Activated CD8-positive, alpha-beta memory T cell treated with anti-CD3 and anti-CD28 coated beads, Interleukin-2, amount 50 U/mL, for 1 hour (primary cell): ENCODE measurements around the gene ZNF814.
"Not testable (repeated sequence)": the region's sequence is repeated elsewhere in the genome, so short reads cannot be mapped to it uniquely, and the experiment has no call there.

Experiments
- DNase-seq: peaks from one replicate; pipeline ENCODE4 v3.0.0-alpha.2; 2020; ENCODE audit errors: extremely low read depth

The ZNF814 gene

GRCh38 chr19:57862351-57862750, 26.5 kb downstream of the ZNF814 start:
- not testable (repeated sequence) for DNase-seq

DNA sequence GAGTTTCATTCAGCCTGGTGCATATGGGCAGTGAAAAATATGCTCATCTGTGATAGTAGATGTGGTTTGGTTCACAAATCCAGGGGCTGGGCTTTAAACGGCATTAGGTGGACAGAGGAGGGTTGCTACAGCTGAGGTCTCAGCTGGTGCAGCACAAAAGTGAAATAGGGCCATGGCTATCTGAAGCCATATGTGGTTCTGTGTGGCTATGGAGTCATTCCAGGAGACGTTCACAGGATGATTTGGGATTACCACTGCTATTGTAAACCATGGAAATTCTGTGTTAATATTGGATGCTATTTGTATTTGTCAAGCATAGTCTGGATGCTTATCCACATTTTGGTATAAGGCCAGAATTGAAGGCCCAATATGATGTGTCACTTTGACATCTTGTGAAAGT, 34.7 kb downstream of the ZNF814 start:
- DNase-seq, result not testable (repeated sequence)

- not testable (repeated sequence) for DNase-seq
These were observed 36.8 kb downstream of the ZNF814 start for GRCh38 chr19:57851812-57852603.

GRCh38 chr19:57850553-57851017, 38.3 kb downstream of the ZNF814 start:
- DNase-seq, result no peak

DNA sequence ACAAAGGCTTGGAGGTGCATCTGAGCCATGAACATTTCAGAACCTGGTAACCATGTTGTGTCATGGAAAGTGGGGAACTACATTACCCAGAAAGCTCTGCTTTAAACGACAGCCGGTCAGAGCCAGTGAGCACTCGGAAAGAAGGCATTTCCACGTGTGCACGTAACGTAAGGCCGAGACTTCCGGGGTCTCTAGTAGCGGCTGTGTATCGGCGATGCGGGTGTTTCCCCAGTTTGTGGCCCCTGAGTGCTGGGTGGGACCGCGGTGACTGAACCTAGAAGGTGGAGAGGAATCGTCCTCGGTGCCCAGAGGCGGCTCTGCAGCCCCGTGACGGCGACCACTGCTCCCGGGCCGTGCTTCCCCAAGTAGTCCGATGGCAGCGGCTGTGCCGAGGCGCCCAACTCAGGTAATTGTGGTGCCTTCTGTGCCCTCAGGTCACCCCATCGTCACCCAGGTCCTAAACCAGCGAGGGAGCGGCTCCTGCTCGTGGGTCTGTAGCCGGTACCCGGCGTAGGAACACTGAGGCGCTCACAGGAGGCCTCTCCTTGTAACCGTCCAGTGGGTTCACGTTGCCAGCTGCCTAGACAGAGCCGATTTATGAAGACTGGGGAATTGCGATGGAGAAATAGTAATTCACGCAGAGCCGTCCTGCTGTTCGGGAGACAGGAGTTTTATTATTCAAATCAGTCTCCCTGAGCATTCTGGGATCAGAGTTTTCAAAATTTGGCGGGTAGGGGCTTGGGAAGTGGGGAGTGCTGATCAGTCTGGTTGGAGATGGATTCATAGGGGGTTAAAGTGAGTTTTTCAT, 39.0 kb downstream of the ZNF814 start, which contains the start of gene ZNF587:
Gene ZNF587 (plus strand): TSS at position 194 of the 808 bp plus-strand sequence. CDS start 180 bp downstream, at position 374.
- DNase-seq, result peak; percentile 68

GRCh38 chr19:57849162-57849665, 39.6 kb downstream of the ZNF814 start:
- DNase-seq, result not testable (repeated sequence)

DNA sequence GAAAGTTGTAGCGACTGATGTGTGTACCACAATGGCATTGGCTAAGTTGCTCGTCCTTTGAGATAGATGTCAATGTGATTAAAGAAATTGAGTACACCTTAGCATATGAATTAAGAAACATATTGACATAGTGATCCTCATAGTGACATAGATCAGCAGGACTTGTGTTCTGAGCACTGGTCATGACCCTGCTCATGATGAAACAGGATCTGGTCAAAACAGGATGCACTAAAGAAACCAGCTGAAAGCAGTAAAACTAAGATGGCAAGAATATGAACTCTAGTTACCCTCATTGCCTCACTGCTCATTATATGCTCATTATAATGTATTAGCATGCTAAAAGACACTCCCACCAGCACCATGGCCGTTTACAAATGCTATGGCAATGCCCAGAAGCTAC, 41.7 kb downstream of the ZNF814 start:
- not testable (repeated sequence) for DNase-seq

- DNase-seq, result no peak
These were observed 47.6 kb downstream of the ZNF814 start for GRCh38 chr19:57841122-57841763.

DNA sequence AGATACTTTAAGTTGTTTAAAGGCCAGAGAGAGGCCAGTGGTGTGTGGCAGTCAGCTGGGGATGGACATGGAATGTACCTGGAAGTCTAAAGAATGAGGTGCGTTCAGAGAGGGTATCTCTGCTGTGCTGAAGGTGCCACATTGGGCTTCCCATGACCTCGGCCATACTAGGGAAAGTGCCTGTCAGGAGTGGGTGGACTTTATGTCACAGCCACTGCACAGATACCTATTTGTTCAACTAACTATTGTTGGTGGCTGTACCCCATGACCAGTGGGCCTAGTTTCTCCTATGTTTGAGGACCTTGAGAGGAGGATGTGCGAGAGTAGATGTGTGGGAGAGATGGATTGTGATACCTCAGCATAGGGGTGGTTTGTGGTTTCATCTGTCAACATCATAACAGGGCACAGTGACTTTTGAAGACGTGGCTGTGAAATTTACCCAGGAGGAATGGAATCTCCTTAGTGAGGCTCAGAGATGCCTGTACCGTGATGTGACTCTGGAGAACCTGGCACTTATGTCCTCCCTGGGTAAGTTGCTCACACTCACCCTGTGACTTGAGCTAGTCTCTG, 50.1 kb downstream of the ZNF814 start:
- not testable (repeated sequence) for DNase-seq

DNA sequence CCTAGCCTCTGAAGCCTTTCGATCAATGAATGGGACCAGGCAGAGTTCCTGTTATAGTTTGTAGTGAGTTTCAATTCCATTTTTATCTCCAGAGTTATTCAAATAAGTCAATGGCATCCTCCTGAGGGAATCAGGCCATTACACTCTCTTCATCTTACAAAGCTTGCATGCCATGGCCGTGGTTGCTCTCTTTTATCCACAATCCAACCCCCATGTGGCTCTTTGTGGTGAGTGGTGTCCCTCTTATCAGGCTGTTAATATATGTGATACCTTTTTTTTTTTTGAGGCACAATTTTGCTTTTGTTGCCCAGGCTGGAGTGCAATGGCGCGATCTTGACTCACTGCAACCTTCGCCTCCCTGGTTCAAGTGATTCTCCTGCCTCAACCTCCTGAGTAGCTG, 51.8 kb downstream of the ZNF814 start:
- DNase-seq, result not testable (repeated sequence)

GRCh38 chr19:57830071-57830602, 58.7 kb downstream of the ZNF814 start, which contains the start of gene ZNF587B:
Gene ZNF587B, plus strand, starts transcription at chr19:57830299. Its CDS starts 230 bp downstream, at chr19:57830529.
- no peak for DNase-seq

DNA sequence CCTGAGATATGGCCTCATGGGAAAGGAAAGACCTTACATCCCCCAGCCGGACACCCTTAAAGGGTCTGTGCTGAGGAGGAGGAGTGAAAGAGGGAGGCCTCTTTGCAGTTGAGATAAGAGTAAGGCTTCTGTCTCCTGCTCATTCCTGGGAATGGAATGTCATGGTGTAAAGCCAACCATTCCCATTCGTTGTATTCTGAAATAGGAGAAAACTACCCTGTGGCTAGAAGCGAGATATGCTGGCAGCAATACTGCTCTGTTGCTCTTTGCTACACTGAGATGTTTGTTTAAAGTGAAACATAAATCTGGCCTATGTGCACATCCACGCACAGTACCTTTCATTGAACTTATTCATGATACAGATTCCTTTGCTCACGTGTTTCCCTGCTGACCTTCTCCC, 59.5 kb downstream of the ZNF814 start:
- no peak for DNase-seq

DNA sequence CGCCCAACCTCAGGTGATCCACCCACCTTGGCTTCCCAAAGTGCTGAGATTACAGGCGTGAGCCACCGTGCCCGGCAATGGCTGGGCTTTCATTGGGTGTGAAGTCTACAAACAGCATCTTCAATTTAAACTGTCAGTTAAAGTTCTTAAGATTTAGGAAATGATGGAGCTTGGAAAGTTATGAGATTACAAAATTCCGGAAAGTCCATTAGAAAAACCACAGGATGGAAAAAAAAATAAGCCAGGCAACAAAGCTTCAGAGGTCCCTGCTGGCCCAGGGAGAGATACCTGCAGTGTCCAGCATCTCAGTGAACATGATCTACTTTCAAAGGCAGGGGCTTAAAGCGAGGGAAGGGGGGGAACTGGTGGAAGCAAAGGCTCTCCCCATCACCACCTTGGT, 63.3 kb downstream of the ZNF814 start:
- no peak for DNase-seq

GRCh38 chr19:57823608-57824007, 65.2 kb downstream of the ZNF814 start:
- not testable (repeated sequence) for DNase-seq

DNA sequence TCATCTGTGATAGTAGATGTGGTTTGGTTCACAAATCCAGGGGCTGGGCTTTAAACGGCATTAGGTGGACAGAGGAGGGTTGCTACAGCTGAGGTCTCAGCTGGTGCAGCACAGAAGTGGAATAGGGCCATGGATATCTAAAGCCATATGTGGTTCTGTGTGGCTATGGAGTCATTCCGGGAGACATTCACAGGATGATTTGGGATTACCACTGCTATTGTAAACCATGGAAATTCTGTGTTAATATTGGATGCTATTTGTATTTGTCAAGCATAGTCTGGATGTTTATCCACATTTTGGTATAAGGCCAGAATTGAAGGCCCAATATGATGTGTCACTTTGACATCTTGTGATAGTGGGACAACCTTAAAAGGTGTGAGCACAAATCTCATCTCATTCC, 65.7 kb downstream of the ZNF814 start:
- not testable (repeated sequence) for DNase-seq

DNA sequence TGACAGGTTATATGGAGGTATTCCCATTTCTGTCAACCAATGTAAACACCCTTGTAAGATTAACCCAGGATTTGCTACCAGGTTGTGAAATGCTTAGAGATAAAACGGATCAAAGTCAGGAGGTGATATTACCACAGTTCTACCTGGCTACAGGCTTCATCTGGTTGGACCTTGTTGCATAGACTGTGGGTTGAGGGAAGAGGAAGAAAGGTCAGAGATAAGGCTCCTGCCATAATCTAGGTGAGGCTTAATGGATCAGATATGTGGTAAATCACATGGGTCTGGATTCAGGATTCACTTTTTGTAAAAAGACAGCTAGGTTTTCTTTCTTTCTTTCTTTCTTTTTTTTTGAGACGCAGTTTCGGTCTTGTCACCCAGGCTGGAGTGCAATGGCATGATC, 67.3 kb downstream of the ZNF814 start:
- not testable (repeated sequence) for DNase-seq

DNA sequence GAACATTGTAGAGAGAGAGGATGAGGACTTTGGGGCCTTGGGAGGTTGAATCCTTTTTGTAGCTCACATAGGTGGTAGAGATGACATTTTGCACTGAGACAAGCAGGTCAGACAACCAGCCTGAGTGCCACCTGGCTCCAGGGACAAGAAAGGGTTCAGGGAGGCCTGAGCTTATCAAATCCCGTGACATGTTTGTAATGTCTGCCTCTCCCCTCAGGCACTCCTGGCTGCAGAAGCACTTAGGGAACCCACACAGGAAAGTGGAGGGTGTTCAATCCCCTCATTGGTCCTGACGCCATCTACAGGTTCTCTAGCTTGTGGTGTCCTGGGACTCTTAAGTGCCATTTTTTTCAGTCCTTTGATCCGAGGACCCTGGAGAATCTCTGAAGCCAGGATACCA, 67.7 kb downstream of the ZNF814 start:
- DNase-seq, result not testable (repeated sequence)

DNA sequence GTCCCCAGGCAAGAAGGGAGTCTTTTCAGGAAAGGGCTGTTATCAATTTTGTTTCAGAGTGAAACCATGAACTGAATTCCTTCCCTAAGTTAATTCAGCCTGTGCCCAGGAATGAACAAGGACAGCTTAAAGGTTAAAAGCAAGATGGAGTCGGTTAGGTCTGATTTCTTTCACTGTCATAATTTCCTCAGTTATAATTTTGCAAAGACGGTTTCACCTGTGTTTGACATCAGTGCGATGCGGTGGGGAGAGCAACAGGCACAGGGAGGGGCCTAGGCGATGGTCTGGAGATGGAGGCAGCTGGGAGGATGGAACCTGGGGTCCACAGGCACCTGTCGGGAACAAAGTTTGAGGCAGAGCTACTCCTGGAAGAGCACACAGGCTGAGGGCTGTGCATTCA, 68.2 kb downstream of the ZNF814 start:
- DNase-seq, result no peak

- DNase-seq, result peak; percentile 68
These were observed 69.2 kb downstream of the ZNF814 start for GRCh38 chr19:57819475-57820148.

- DNase-seq, result no peak
These were observed 70.5 kb downstream of the ZNF814 start for GRCh38 chr19:57818378-57818777.

DNA sequence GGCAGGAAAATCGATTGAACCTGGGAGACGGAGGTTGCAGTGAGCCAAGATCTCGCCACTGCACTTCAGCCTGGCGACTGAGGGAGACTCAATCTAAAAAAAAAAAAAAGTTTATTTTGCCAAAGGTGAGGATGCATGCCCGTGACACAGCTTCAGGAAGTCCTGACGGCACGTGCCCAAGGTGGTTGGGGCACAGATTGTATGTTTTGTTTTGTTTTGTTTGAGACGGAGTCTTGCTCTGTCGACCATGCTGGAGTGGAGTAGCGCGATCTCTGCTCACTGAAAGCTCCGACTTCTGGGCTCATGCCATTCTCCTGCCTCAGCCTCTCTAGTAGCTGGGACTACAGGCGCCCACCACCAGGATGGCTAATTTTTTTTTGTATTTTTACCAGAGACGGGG, 70.9 kb downstream of the ZNF814 start:
- DNase-seq, result no peak
